ENCODE measurements around the gene HOXA11.

GRCh38 chr7:27176962-27177794 is 7.9 kb downstream of the HOXA11 start:
- TF ChIP-seq CTCF (IDR thresholded peaks at IDR 0.05; ENCODE audit: low read depth, low read length, poor library complexity, severe bottlenecking), result no peak
- no peak for TF ChIP-seq EZH2phosphoT487 (IDR thresholded peaks at IDR 0.05; ENCODE audit: borderline replicate concordance, low read length)

All from DOHH2 (cell line).